Muscle layer of colon (tissue), 2 donors: Measurements from ENCODE around the gene BTBD1.

ENCODE experiments used
- H3K27ac ChIP-seq: one replicate; pipeline ENCODE4 v1.7.0; 2013; ENCODE audit warnings: low read depth, mild to moderate bottlenecking, low read length, moderate library complexity
- H3K27me3 ChIP-seq, 2 donors: one replicate each; pipeline ENCODE4 v1.7.0; 2013; ENCODE audit warnings: low read length in 2 of 2, mild to moderate bottlenecking in 2 of 2; ENCODE audit not compliant: insufficient read depth in 2 of 2, control insufficient read depth in 1 of 2
- H3K36me3 ChIP-seq: one replicate; pipeline ENCODE4 v1.7.0; 2013; ENCODE audit warnings: mild to moderate bottlenecking, low read length; ENCODE audit not compliant: insufficient read depth
- H3K4me1 ChIP-seq: one replicate; pipeline ENCODE4 v1.7.0; 2013; ENCODE audit warnings: mild to moderate bottlenecking, low read length; ENCODE audit not compliant: insufficient read depth
- H3K4me3 ChIP-seq, 2 donors: one replicate each; pipeline ENCODE4 v1.7.0; 2013; ENCODE audit warnings: low read length in 2 of 2, low read depth in 1 of 2, mild to moderate bottlenecking in 1 of 2, moderate library complexity in 1 of 2
- H3K9ac ChIP-seq: one replicate; pipeline ENCODE4 v1.7.0; 2013; ENCODE audit warnings: low read length
- H3K9me3 ChIP-seq: one replicate; pipeline ENCODE4 v1.7.0; 2013; ENCODE audit warnings: mild to moderate bottlenecking, low read length
- donor health status: abdominal sarcoma.
- donor health status: Adenocarcinoma of cecum.

The BTBD1 gene

DNA sequence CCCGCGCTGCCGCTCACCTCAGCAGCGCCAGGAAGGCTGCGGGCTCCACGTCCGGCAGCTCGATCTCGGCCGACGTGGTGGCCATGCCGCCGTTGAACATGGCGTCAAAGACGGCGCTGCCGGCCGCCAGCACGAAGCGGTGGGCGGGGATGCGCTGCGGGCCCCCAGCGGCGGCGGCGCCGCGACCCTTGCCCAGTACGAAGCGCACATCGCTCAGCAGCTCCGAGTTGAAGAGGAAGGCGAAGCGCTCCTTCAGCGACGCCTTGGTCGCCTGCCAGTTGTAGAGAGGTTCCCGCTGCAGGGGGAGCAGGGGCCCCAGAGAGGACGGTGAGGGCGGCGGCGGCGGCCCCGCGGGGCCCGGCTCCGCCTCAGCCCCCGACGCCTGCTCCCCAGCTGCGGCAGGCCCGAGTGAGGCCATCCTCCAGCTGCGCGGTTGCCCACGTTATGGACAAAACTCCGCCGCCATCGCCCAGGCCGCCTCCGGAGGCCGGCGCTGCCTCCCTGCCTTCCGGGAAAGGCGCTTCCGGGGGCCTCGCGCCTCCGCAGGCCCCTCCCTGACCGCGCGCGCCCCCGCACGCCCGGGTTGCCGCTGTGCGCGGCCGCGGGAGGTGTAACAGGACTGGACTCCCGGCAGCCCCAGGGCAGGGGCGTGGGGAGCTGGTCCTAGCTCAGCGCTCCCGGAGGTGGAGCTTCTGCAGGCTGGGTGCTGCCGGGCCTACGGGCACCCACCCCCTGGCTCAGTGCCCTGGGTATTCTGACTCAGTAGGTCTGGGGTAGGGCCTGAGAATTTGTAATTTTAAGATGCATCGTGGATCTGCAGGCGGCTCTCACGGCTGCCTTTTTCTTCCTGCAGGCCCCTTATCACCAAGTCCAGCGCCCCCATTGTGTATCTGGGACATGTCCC lies at the start of gene BTBD1:
Gene BTBD1, minus strand, starts transcription at position 519 of the 904 bp plus-strand sequence. Its CDS starts 101 bp downstream, at position 418.
- Histone ChIP-seq H3K4me1 (peaks cover 35% of the 10 kb centered on the region), H3K9ac (peak within 1 kb of the TSS; percentile 57), H3K27me3 (no peaks in the 10 kb centered on the region), H3K27ac (peak within 1 kb of the TSS; percentile 98), H3K4me3 (peak within 1 kb of the TSS; percentile 87 to 95), H3K9me3 (no peaks in the 10 kb centered on the region), H3K36me3 (no peaks in the 10 kb centered on the region)

- no peaks in the 10 kb centered on the region for H3K36me3 ChIP-seq
Observed at GRCh38 chr15:83115831-83116565, 48.9 kb upstream of the BTBD1 start.

DNA sequence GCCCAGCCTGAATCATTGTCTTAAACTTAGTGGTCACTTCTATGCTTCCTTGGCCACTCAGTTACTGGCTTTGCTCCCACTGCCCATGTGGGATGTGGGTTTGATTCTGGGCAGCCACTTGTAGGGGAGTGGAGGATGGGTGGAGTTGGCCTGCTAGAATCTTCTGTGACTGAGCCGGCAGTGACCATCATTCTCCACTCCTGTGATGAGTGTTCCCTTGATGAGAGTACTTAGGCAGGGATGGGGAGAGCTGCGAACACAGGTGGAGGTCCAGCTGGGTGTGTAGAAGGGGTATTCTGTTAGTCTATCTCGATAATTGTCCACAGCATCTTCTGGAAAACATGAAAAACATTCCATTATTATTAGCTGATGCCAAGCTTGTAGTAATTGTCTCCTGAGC lies 48.4 kb upstream of the BTBD1 start:
- Histone ChIP-seq H3K27me3 (no peaks in the 10 kb centered on the region), H3K27ac (no peak overlapping the region), H3K9me3 (no peaks in the 10 kb centered on the region), H3K36me3 (no peaks in the 10 kb centered on the region), H3K9ac (no peak overlapping the region), H3K4me3 (no peak overlapping the region), H3K4me1 (no peaks in the 10 kb centered on the region)

More at GRCh38 chr15:83115831-83116565, 48.9 kb upstream of the BTBD1 start:
- Histone ChIP-seq H3K9ac (no peak overlapping the region), H3K27me3 (no peaks in the 10 kb centered on the region), H3K27ac (no peak overlapping the region), H3K4me1 (no peaks in the 10 kb centered on the region), H3K9me3 (no peaks in the 10 kb centered on the region), H3K4me3 (no peak overlapping the region)

GRCh38 chr15:83114856-83115255 lies 47.8 kb upstream of the BTBD1 start:
- H3K4me1 ChIP-seq, result no peaks in the 10 kb centered on the region
- H3K27me3 ChIP-seq, result peaks cover 0 to 3% of the 10 kb centered on the region in 2 donors
- H3K9me3 ChIP-seq, result no peaks in the 10 kb centered on the region
- no peaks in the 10 kb centered on the region for H3K36me3 ChIP-seq
- H3K27ac ChIP-seq, result no peak overlapping the region
- H3K9ac ChIP-seq, result no peak overlapping the region
- H3K4me3 ChIP-seq, result no peak overlapping the region

DNA sequence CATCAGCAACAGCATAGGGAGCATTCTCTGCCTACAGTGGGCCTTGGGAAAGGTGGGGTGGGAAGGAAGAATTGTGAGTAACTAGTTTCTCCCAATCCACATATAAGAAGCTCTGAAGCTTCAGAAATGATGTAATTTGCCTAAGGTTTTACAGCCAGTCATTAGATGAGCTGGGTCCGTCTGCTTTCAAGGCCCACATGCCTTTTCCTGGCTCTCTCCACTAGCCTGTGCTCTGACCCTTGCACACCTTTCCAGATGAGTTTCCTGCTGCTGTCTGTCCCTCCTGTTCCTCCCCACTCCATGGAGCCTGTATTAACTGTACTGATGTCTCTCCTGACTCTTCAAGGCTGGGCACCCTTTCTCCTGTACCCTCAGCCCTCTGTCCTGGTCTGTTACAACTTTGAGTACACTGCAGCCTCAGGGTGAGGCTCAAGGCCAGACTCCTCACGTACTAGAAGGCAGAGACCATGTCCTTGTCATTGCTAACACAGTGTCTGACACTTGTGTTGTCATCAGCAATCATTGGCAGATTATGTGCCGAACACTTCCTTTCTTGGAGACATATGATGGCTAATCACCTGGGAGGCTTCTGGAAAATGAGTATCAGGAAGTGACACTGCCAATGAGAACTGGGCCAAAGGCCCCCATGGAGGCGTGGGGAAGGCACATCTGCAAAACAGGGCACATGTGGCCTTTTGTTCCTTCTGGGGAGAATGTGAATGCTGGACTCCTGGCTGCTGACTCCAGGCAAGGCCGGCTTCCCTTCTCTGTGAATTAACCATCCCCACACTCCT lies 47.0 kb upstream of the BTBD1 start:
- no peak overlapping the region for H3K27ac ChIP-seq
- no peaks in the 10 kb centered on the region for H3K9me3 ChIP-seq
- H3K4me3 ChIP-seq, result no peak overlapping the region
- no peaks in the 10 kb centered on the region for H3K4me1 ChIP-seq
- H3K36me3 ChIP-seq, result no peaks in the 10 kb centered on the region
- peaks cover 0 to 8% of the 10 kb centered on the region in 2 donors for H3K27me3 ChIP-seq
- no peak overlapping the region for H3K9ac ChIP-seq

- no peaks in the 10 kb centered on the region for H3K36me3 ChIP-seq
- H3K9ac ChIP-seq, result no peak overlapping the region
- no peaks in the 10 kb centered on the region for H3K9me3 ChIP-seq
- peaks cover 7 to 18% of the 10 kb centered on the region in 2 donors for H3K27me3 ChIP-seq
- no peaks in the 10 kb centered on the region for H3K4me1 ChIP-seq
- no peak overlapping the region for H3K27ac ChIP-seq
- no peak overlapping the region for H3K4me3 ChIP-seq
Observed at GRCh38 chr15:83112956-83113299, 45.9 kb upstream of the BTBD1 start.

DNA sequence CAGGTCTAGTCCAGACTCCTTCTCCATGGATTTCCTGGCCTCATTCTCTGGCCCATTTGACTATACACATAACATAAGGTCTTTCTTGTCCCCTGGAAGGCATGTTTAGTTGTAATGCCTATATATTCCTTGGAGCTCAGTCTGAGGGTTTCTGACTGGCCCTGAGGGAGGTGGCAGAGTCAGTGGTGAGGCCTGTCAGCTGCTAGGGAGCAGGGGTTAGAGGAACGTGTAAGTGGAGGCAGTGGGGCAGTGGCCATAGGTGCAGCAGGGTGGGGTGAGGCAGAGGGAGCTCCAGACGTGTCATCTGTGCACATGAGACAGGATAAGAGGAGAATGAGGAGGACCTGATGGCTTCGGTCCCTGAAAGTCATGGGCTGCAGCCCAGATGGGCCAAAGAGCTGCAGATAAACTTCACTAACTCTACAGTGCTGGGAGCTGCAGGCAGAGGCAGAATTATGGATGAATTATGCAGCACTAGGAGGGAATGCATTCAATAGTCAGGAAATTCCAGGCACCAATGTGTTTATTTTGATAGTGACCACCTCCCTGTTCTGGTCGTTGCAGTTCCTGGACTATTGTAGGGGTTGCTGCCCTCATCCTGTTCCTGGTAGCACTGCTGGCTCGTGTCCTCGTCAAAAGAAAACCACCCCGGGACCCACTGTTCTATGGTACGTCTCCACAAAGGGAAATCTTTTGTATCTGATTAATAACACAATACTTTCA lies 45.3 kb upstream of the BTBD1 start:
- Histone ChIP-seq H3K4me1 (no peaks in the 10 kb centered on the region), H3K36me3 (no peaks in the 10 kb centered on the region), H3K27ac (no peak overlapping the region), H3K9ac (no peak overlapping the region), H3K4me3 (no peak overlapping the region), H3K9me3 (no peaks in the 10 kb centered on the region), H3K27me3 (peaks cover 7 to 24% of the 10 kb centered on the region in 2 donors)

DNA sequence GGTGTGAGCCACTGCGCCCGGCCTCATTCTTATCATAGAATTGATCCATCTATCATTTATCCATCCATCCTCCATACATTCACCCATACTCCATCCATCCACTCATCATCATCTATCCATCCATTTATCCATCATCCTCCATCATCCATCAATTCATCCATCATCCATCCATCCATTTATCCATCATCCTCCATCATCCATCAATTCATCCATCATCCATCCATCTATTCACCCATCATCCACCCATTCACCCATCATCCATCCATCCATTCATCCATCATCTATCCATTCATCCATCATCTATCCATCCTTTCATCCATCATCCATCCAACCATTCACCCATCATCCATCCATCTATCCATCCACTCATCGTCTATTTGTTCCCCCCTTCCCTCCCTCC lies 44.1 kb upstream of the BTBD1 start:
- Histone ChIP-seq H3K27ac (no peak overlapping the region), H3K9me3 (no peaks in the 10 kb centered on the region), H3K27me3 (peaks cover 13 to 32% of the 10 kb centered on the region in 2 donors), H3K4me1 (no peaks in the 10 kb centered on the region), H3K4me3 (no peak overlapping the region), H3K9ac (no peak overlapping the region), H3K36me3 (no peaks in the 10 kb centered on the region)

DNA sequence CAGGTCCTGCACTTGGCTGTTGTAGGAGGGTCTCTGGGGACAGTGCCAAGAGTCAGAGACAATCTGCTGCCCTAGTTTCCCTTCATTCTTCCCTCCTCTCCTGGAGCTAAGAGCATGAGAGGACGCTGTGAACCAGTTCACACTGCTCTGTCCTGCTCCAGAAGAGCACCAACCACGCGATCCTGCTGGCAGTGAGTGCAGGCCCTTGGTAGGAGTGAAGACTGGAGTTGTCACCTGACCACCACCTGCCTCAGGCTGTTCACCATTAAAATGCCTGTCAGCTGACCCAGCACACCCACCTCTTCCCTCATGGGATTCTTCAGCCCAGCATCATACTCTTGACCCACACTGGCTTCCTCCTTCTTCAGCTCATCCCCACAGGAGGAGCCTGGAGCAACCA lies 43.3 kb upstream of the BTBD1 start:
- Histone ChIP-seq H3K9ac (no peak overlapping the region), H3K4me3 (no peak overlapping the region), H3K9me3 (no peaks in the 10 kb centered on the region), H3K4me1 (no peaks in the 10 kb centered on the region), H3K27me3 (peaks cover 13 to 32% of the 10 kb centered on the region in 2 donors), H3K36me3 (no peaks in the 10 kb centered on the region), H3K27ac (no peak overlapping the region)

DNA sequence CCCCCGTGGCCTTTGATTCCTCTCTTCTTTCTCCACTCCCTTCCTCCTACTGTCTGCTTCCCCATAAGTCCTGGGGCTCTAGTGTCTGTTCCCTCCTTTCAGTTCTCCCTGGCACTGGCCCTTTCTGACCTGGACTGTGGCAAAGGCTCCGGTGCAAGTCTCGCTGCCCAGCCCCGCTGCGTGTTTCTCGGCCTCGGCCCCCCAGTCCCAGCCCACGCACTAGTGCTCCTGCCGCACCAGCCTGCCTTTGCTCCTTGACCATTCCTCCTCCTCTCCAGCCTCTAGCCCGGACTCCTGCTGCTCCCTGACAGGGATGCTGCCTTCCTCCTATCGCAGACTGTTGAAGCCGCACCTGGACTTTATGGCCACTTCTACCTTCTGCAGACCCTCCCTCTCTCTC lies 42.5 kb upstream of the BTBD1 start:
- Histone ChIP-seq H3K27ac (no peak overlapping the region), H3K4me3 (no peak overlapping the region), H3K4me1 (no peaks in the 10 kb centered on the region), H3K9me3 (no peaks in the 10 kb centered on the region), H3K27me3 (peaks cover 13 to 32% of the 10 kb centered on the region in 2 donors), H3K36me3 (no peaks in the 10 kb centered on the region), H3K9ac (no peak overlapping the region)
